GM12878 (cell line): ENCODE measurements around the gene TRIM45. TPM values are rescaled to one million over a fixed set of nuclear protein-coding genes. Genes with fewer than 3 reads are reported as not detected.

Experiments
- ATAC-seq: fragments of 200-7000 bp; cut with Tn5 transposase; 3 replicates; pipeline ENCODE4 v1.9.1; 2020; ENCODE audit warnings: mild to moderate bottlenecking, moderate library complexity
- BruUV-seq: library from RNA; stranded (reverse); fragments of 400-500 nt; replicated peaks from 2 replicates; lab custom pipeline; 2021; lab: Mats Ljungman, UMichigan
- CTCF ChIA-PET: fragments of 300-600 bp; sonication (Branson Sonifier 250); formaldehyde crosslinking; extraction: SDS; loops from one replicate; lab custom pipeline; 2021; ENCODE audit warnings: inconsistent platforms; lab: Yijun Ruan, JAX
- POLR2A ChIA-PET: fragments of 350-600 bp; formaldehyde crosslinking; extraction: SDS; loops from one replicate; lab custom pipeline; 2021; ENCODE audit warnings: inconsistent platforms; lab: Charles Lee
- RAD21 ChIA-PET: fragments of 300-600 bp; sonication (Branson Sonifier 250); formaldehyde crosslinking; loops from one replicate; lab custom pipeline; 2023; ENCODE audit warnings: antibody characterized with exemption; ENCODE audit not compliant: unreplicated experiment; lab: Charles Lee
- SMC1A ChIA-PET: fragments of 300-600 bp; sonication (Branson Sonifier 250); formaldehyde crosslinking; loops from one replicate; lab custom pipeline; 2023; ENCODE audit not compliant: unreplicated experiment, uncharacterized antibody; lab: Charles Lee
- DNase-seq: peaks from one replicate; pipeline ENCODE4 v3.0.0-alpha.2; 2011; ENCODE audit warnings: low read depth, low spot score
- FAIRE-seq: peaks from 3 replicates; lab custom pipeline; 2011; peaks lifted over from hg19 to GRCh38; lab: Jason Lieb, UNC
- H2AFZ ChIP-seq: 2 replicates; pipeline ENCODE4 v1.6.0; 2011; ENCODE audit warnings: low read depth, low read length, control low read depth; ENCODE audit not compliant: control insufficient read depth
- H3K27ac ChIP-seq: 2 replicates; pipeline ENCODE4 v1.5.1; 2011; ENCODE audit warnings: control low read depth; ENCODE audit not compliant: control insufficient read depth, insufficient read depth
- H3K27me3 ChIP-seq, 2 experiments: replicated peaks in 1 of 2; 2 replicates each; pipeline versions ENCODE4 v1.6.0 to v1.6.1; 2011; ENCODE audit warnings: low read length in 1 of 2; ENCODE audit not compliant: control insufficient read depth in 2 of 2, insufficient read depth in 2 of 2
- H3K36me3 ChIP-seq, 2 experiments: 2 replicates each; pipeline ENCODE4 v1.5.1; 2011; ENCODE audit warnings: low read length in 1 of 2; ENCODE audit not compliant: control insufficient read depth in 2 of 2, insufficient read depth in 2 of 2
- H3K4me1 ChIP-seq: 2 replicates; pipeline ENCODE4 v1.6.1; 2011; ENCODE audit warnings: mild to moderate bottlenecking, low read length, moderate library complexity, mixed read lengths; ENCODE audit not compliant: control insufficient read depth, insufficient read depth
- H3K4me2 ChIP-seq: 2 replicates; pipeline ENCODE4 v1.6.0; 2011; ENCODE audit warnings: control low read depth; ENCODE audit not compliant: control insufficient read depth, insufficient read depth
- H3K4me3 ChIP-seq: fragments of 200-600 bp; sonication (generic); 2 replicates; pipeline ENCODE4 v1.5.1; 2016
- H3K79me2 ChIP-seq: 2 replicates; pipeline ENCODE4 v1.6.0; 2011; ENCODE audit warnings: low read length; ENCODE audit not compliant: control insufficient read depth, insufficient read depth
- H3K9ac ChIP-seq: 2 replicates; pipeline ENCODE4 v1.8.0; 2011; ENCODE audit warnings: low read length, control low read depth, mixed read lengths; ENCODE audit not compliant: control insufficient read depth, insufficient read depth
- H3K9me3 ChIP-seq: replicated peaks from 3 replicates; pipeline ENCODE4 v1.5.1; 2011; ENCODE audit warnings: mild to moderate bottlenecking, low read length; ENCODE audit not compliant: control insufficient read depth, insufficient read depth
- H4K20me1 ChIP-seq: 2 replicates; pipeline ENCODE4 v1.6.0; 2011; ENCODE audit not compliant: control insufficient read depth, insufficient read depth
- ATF7 ChIP-seq: fragments of 450-650 bp; IDR thresholded peaks from 2 replicates; pipeline ENCODE4 v1.6.1; 2016; ENCODE audit warnings: low read depth, mild to moderate bottlenecking
- CHD4 ChIP-seq: fragments of 200-600 bp; sonication (generic); IDR thresholded peaks from 2 replicates; pipeline ENCODE4 v1.6.1; 2016; ENCODE audit warnings: mild to moderate bottlenecking
- GABPA ChIP-seq: IDR thresholded peaks from 2 replicates; pipeline ENCODE4 v1.6.1; 2014; ENCODE audit warnings: antibody characterized with exemption, low read depth, mild to moderate bottlenecking, inconsistent platforms
- HDAC6 ChIP-seq: fragments of 200-600 bp; sonication (generic); IDR thresholded peaks from one replicate; pipeline ENCODE4 v1.8.0; 2017; ENCODE audit warnings: antibody characterized with exemption; ENCODE audit not compliant: unreplicated experiment
- MTA3 ChIP-seq: IDR thresholded peaks from 2 replicates; pipeline ENCODE4 v1.6.1; 2012; ENCODE audit warnings: low read length, inconsistent platforms, borderline replicate concordance
- MYC ChIP-seq: IDR thresholded peaks from 2 replicates; pipeline ENCODE4 v1.6.1; 2011; ENCODE audit warnings: mild to moderate bottlenecking, low read length, moderate library complexity, inconsistent platforms; ENCODE audit not compliant: insufficient read depth, insufficient replicate concordance, insufficient read length, severe bottlenecking
- PAX8 ChIP-seq: fragments of 450-650 bp; IDR thresholded peaks from 2 replicates; pipeline ENCODE4 v1.6.1; 2017; ENCODE audit warnings: mild to moderate bottlenecking, moderate library complexity
- POLR2AphosphoS5 ChIP-seq: IDR thresholded peaks from 2 replicates; pipeline ENCODE4 v1.6.1; 2011; ENCODE audit warnings: mild to moderate bottlenecking, low read length, inconsistent platforms
- POU2F2 ChIP-seq: IDR thresholded peaks from 3 replicates; pipeline ENCODE4 v1.6.1; 2011; ENCODE audit warnings: low read depth, mild to moderate bottlenecking, low read length, borderline replicate concordance
- RAD51 ChIP-seq: fragments of 450-650 bp; IDR thresholded peaks from 2 replicates; pipeline ENCODE4 v1.6.1; 2016; ENCODE audit warnings: moderate library complexity, mild to moderate bottlenecking, inconsistent platforms
- SPI1 ChIP-seq: IDR thresholded peaks from 2 replicates; pipeline ENCODE4 v1.6.1; 2011; ENCODE audit warnings: low read depth, mild to moderate bottlenecking, low read length, moderate library complexity, borderline replicate concordance; ENCODE audit not compliant: insufficient read depth
- TAF1 ChIP-seq: IDR thresholded peaks from 2 replicates; pipeline ENCODE4 v1.6.1; 2011; ENCODE audit warnings: mild to moderate bottlenecking, low read depth, low read length, borderline replicate concordance
- WGBS: methylation state at CpG from one replicate; pipeline ENCODE4 v1.1.6; 2016; ENCODE audit warnings: low lambda C conversion rate; ENCODE audit not compliant: insufficient replicate concordance, insufficient coverage; ENCODE audit errors: missing lambda C conversion rate; 5-methylcytosine and 5-hydroxymethylcytosine counted together
- in situ Hi-C: fragments of 300-500 bp; cut with MboI; formaldehyde crosslinking; loops from 9 replicates; pipeline ENCODE4 v1.14.3; 2018; ENCODE audit warnings: mixed read lengths
- intact Hi-C: fragments of 100-400 bp; cut with micrococcal nuclease; formaldehyde crosslinking; loops from one replicate; pipeline ENCODE4 v1.14.2; 2022; ENCODE audit not compliant: unreplicated experiment
- polyA plus RNA-seq, 11 experiments: library from polyadenylated mRNA; depleted of rRNA in 4 of 11; unstranded in 6 of 11; stranded (reverse) in 5 of 11; fragments of >200 nt; fragmentation: Nextera tagmentation in 4 of 11; fragmentation: Illumina TruSeq in 1 of 11; extraction: Ambion mirVana in 4 of 11; extraction: Trizol in 1 of 11; gene quantifications; 1 replicate in 1 of 11; 2 replicates in 10 of 11; pipeline versions ENCODE4 v1.2.1 to v1.2.3, GENCODE V29; 2011 to 2016; ENCODE audit warnings: inconsistent platforms in 2 of 11, missing spikeins in 2 of 11, low read depth in 1 of 11
- total RNA-seq, 4 experiments: library from RNA; depleted of rRNA in 3 of 4; stranded (reverse); fragments of >200 nt in 3 of 4; fragmentation: Illumina TruSeq in 1 of 4; extraction: Trizol in 1 of 4; gene quantifications; 2 replicates each; pipeline versions ENCODE4 v1.2.1 to v1.2.3, GENCODE V29; 2013 to 2021
- TF ChIP-seq, protein P1 (sequence below): fragments of 450-650 bp; IDR thresholded peaks from 2 replicates; pipeline ENCODE4 v1.6.1; 2017; ENCODE audit warnings: low read depth, mild to moderate bottlenecking, moderate library complexity

Gene TRIM45
- total and polyA plus RNA-seq, 10 of the 15 experiments (the other 5 are each of a cell fraction or from before 2014, with no cell fraction given), result 0.31 to 0.86 (median 0.46) TPM

DNA sequence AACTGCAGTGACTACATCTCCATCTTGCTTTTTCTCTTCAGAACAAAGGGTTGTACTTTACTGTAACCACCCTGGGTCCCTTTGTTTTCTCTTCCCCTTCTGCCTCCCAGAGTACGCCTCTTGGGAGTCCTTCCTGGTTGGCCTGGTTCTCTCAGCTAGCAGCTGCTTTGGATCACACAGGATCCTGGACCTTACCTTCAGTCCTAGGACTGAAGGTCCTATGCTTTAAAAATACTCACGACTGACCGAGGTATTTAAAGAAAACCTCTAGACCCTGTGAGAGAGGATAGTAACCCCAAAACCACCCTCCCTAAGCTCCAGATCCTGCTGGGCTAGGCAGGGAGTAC is 4.8 kb downstream of the TRIM45 start:
- H3K36me3 ChIP-seq, result no peaks in the 10 kb centered on the region
- no peak overlapping the region for H3K27ac ChIP-seq
- H4K20me1 ChIP-seq, result no peaks in the 10 kb centered on the region
- BruUV-seq, result no TSS peak
- ChIA-PET CTCF (interaction anchor here (1.2 to 3.6 kb wide), 2 partner anchors 11 to 12 kb away, joined by 3 to 23 read pairs; no protein-coding TSS in a partner anchor), POLR2A (no interaction called here), SMC1A (no interaction called here), RAD21 (no interaction called here)
- H3K4me2 ChIP-seq, result no peak overlapping the region
- H3K79me2 ChIP-seq, result no peaks in the 10 kb centered on the region
- in situ Hi-C loops, result no loop called here
- no peak for ATAC-seq
- no peaks in the 10 kb centered on the region for H3K27me3 ChIP-seq
- WGBS, result 90% methylated on average over 3 of the region's 3 CpGs
- H3K9ac ChIP-seq, result no peak overlapping the region
- no peak for DNase-seq
- intact Hi-C loops, result no loop called here
- no peaks in the 10 kb centered on the region for H3K9me3 ChIP-seq
- H3K4me1 ChIP-seq, result no peaks in the 10 kb centered on the region
- TF ChIP-seq GABPA (no peak), HDAC6 (no peak), POLR2AphosphoS5 (no peak)
- no peak for FAIRE-seq
- no peak overlapping the region for H3K4me3 ChIP-seq
- H2AFZ ChIP-seq, result no peak overlapping the region

DNA sequence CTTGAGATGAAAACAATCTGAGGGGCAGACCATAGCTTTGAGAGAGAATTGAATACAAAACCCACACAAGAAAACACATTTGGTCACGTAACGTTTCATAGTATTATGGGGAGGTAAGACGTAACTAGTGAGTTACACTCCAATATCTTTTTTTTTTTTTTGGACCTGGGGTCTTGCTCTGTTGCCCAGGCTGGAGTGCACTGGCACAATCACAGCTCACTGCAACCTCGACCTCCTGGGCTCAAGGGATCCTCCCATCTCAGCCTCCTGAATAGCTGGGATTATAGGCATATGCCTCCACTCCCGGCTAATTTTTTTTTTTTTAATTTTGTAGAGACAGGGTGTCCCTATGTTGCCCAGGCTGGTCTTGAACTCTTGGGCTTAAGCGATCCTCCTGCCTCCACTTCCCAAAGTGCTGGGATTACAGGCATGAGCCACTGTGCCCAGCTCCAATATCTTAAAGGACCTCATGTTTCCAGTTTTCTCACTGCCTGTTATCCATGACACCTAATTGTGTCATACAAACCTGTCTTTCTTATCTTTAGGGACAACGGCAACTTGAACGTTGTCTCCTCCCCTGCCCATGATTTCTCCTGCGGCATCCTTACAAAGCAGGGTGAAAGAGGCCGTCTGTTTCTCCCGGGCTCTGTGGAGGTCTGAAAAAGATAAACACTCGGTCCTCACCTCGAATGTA is 5.3 kb downstream of the TRIM45 start:
- H3K9me3 ChIP-seq, result no peaks in the 10 kb centered on the region
- POLR2A ChIA-PET, result no interaction called here
- in situ Hi-C loops (no loop called here), intact Hi-C loops (no loop called here)
- no peak overlapping the region for H3K4me3 ChIP-seq
- SMC1A ChIA-PET, result interaction anchor here (0.5 to 1.0 kb wide), 4 partner anchors 25 to 541 kb away, joined by 3 to 4 read pairs (median 3); no protein-coding TSS in a partner anchor
- H3K4me1 ChIP-seq, result no peaks in the 10 kb centered on the region
- H2AFZ ChIP-seq, result no peak overlapping the region
- FAIRE-seq (no peak), ATAC-seq (no peak), DNase-seq (no peak)
- H3K27ac ChIP-seq, result no peak overlapping the region
- no peak overlapping the region for H3K9ac ChIP-seq
- H3K4me2 ChIP-seq, result no peak overlapping the region
- H3K36me3 ChIP-seq, result no peaks in the 10 kb centered on the region
- whole genome bisulfite sequencing, result 92% methylated on average over 13 of the region's 13 CpGs
- no peaks in the 10 kb centered on the region for H4K20me1 ChIP-seq
- H3K27me3 ChIP-seq, result no peaks in the 10 kb centered on the region
- CTCF ChIA-PET, result interaction anchor here (0.6 to 3.6 kb wide), 3 partner anchors 11 to 451 kb away, joined by 3 to 23 read pairs (median 3); no protein-coding TSS in a partner anchor
- RAD21 ChIA-PET, result no interaction called here
- BruUV-seq, result no TSS peak
- H3K79me2 ChIP-seq, result no peaks in the 10 kb centered on the region
- TF ChIP-seq CHD4 (no peak), RAD51 (no peak), ATF7 (no peak), SPI1 (no peak), POU2F2 (no peak), MYC (no peak), TAF1 (no peak), MTA3 (no peak), PAX8 (no peak)
- TF ChIP-seq, protein P1, sequence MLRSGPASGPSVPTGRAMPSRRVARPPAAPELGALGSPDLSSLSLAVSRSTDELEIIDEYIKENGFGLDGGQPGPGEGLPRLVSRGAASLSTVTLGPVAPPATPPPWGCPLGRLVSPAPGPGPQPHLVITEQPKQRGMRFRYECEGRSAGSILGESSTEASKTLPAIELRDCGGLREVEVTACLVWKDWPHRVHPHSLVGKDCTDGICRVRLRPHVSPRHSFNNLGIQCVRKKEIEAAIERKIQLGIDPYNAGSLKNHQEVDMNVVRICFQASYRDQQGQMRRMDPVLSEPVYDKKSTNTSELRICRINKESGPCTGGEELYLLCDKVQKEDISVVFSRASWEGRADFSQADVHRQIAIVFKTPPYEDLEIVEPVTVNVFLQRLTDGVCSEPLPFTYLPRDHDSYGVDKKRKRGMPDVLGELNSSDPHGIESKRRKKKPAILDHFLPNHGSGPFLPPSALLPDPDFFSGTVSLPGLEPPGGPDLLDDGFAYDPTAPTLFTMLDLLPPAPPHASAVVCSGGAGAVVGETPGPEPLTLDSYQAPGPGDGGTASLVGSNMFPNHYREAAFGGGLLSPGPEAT, result no peak
